IMR-90 (cell line): ENCODE results near the gene ARMC9. TPM values are rescaled to one million over a fixed set of nuclear protein-coding genes. Genes with fewer than 3 reads are reported as not detected.

Experiments used
- ATAC-seq: fragments of 200-7000 bp; cut with Tn5 transposase; 2 replicates; pipeline ENCODE4 v1.9.1; 2020; ENCODE audit warnings: low read depth, mild to moderate bottlenecking, moderate library complexity
- BruUV-seq: library from RNA; stranded (reverse); fragments of 400-500 nt; replicated peaks from 2 replicates; lab custom pipeline; 2021; lab: Mats Ljungman, UMichigan
- CTCF ChIA-PET: fragments of 300-600 bp; formaldehyde crosslinking; extraction: SDS; loops from one replicate; lab custom pipeline; 2021; ENCODE audit warnings: antibody characterized with exemption; lab: Yijun Ruan, JAX
- POLR2A ChIA-PET: fragments of 300-600 bp; sonication (Branson Sonifier 250); formaldehyde crosslinking; loops from one replicate; lab custom pipeline; 2022; ENCODE audit warnings: antibody characterized with exemption; ENCODE audit not compliant: unreplicated experiment; lab: Charles Lee
- DNase-seq: peaks from one replicate; pipeline ENCODE4 v3.0.0; 2013
- H2AFZ ChIP-seq: replicated peaks from 2 replicates; pipeline ENCODE3; 2013; ENCODE audit warnings: low read length, mild to moderate bottlenecking; ENCODE audit not compliant: poor library complexity
- H2AK5ac ChIP-seq: 2 replicates; pipeline ENCODE4 v1.6.1; 2013; ENCODE audit warnings: low read depth, low read length, inconsistent platforms
- H2AK9ac ChIP-seq: replicated peaks from 2 replicates; pipeline ENCODE3; 2013; ENCODE audit warnings: mild to moderate bottlenecking, low read depth, low read length, moderate library complexity; ENCODE audit not compliant: poor library complexity
- H2BK120ac ChIP-seq: 2 replicates; pipeline ENCODE4 v1.6.1; 2013; ENCODE audit warnings: low read depth, low read length, inconsistent platforms
- H2BK15ac ChIP-seq: 3 replicates; pipeline ENCODE4 v1.6.1; 2013; ENCODE audit warnings: low read depth, low read length, inconsistent platforms
- H2BK20ac ChIP-seq: 2 replicates; pipeline ENCODE4 v1.6.1; 2013; ENCODE audit warnings: low read depth, mild to moderate bottlenecking, inconsistent platforms, low read length, moderate library complexity
- H2BK5ac ChIP-seq: 2 replicates; pipeline ENCODE4 v1.6.1; 2013; ENCODE audit warnings: mild to moderate bottlenecking, low read depth, low read length, inconsistent platforms; ENCODE audit not compliant: poor library complexity, severe bottlenecking
- H3K14ac ChIP-seq: replicated peaks from 2 replicates; pipeline ENCODE4 v1.6.1; 2013; ENCODE audit warnings: low read depth, low read length, inconsistent platforms
- H3K18ac ChIP-seq: 2 replicates; pipeline ENCODE4 v1.6.1; 2013; ENCODE audit warnings: low read depth, low read length, control low read depth
- H3K23ac ChIP-seq: 2 replicates; pipeline ENCODE4 v1.6.1; 2013; ENCODE audit warnings: low read depth, low read length, inconsistent platforms
- H3K27ac ChIP-seq: 2 replicates; pipeline ENCODE4 v1.5.1; 2013; ENCODE audit warnings: mild to moderate bottlenecking, control low read depth, low read length; ENCODE audit not compliant: insufficient read depth
- H3K27me3 ChIP-seq: 2 replicates; pipeline ENCODE4 v1.6.1; 2013; ENCODE audit warnings: low read length; ENCODE audit not compliant: control insufficient read depth, insufficient read depth
- H3K36me3 ChIP-seq: 2 replicates; pipeline ENCODE4 v1.6.1; 2013; ENCODE audit warnings: low read length, mixed read lengths; ENCODE audit not compliant: control insufficient read depth, insufficient read depth
- H3K4ac ChIP-seq: 2 replicates; pipeline ENCODE4 v1.6.1; 2013; ENCODE audit warnings: low read depth, low read length, inconsistent platforms
- H3K4me1 ChIP-seq: 2 replicates; pipeline ENCODE4 v1.6.1; 2013; ENCODE audit warnings: low read length, mixed read lengths; ENCODE audit not compliant: control insufficient read depth, insufficient read depth
- H3K4me2 ChIP-seq: 2 replicates; pipeline ENCODE4 v1.6.1; 2013; ENCODE audit warnings: low read depth, mild to moderate bottlenecking, control low read depth, low read length, moderate library complexity
- H3K4me3 ChIP-seq: 2 replicates; pipeline ENCODE4 v1.5.1; 2013; ENCODE audit warnings: low read depth, mild to moderate bottlenecking, control low read depth, low read length, moderate library complexity; ENCODE audit not compliant: insufficient read depth
- H3K56ac ChIP-seq: 2 replicates; pipeline ENCODE4 v1.6.1; 2013; ENCODE audit warnings: low read length, inconsistent platforms; ENCODE audit not compliant: insufficient read depth; ENCODE audit errors: extremely low read depth
- H3K79me1 ChIP-seq, 2 experiments: 2 replicates each; pipeline ENCODE4 v1.6.1; 2013; ENCODE audit warnings: low read length in 2 of 2, inconsistent platforms in 1 of 2, low read depth in 1 of 2
- H3K9ac ChIP-seq: 2 replicates; pipeline ENCODE4 v1.6.1; 2013; ENCODE audit warnings: low read depth, low read length, control low read depth
- H3K9me1 ChIP-seq: 2 replicates; pipeline ENCODE4 v1.6.1; 2013; ENCODE audit warnings: low read length, inconsistent platforms; ENCODE audit not compliant: insufficient read depth
- H3K9me3 ChIP-seq: 2 replicates; pipeline ENCODE4 v1.6.1; 2013; ENCODE audit warnings: low read length; ENCODE audit not compliant: control insufficient read depth, insufficient read depth
- H4K20me1 ChIP-seq: 2 replicates; pipeline ENCODE4 v1.6.1; 2013; ENCODE audit warnings: low read length, inconsistent platforms; ENCODE audit not compliant: insufficient read depth
- H4K5ac ChIP-seq: 2 replicates; pipeline ENCODE4 v1.6.1; 2013; ENCODE audit warnings: mild to moderate bottlenecking, low read depth, low read length, control low read depth
- H4K8ac ChIP-seq, 2 experiments: 2 replicates each; pipeline ENCODE4 v1.6.1; 2013; ENCODE audit warnings: low read depth in 2 of 2, low read length in 2 of 2, control low read depth in 1 of 2, inconsistent platforms in 1 of 2
- H4K91ac ChIP-seq: 2 replicates; pipeline ENCODE4 v1.6.1; 2013; ENCODE audit warnings: low read depth, low read length, inconsistent platforms; ENCODE audit not compliant: insufficient read depth
- CEBPB ChIP-seq: IDR thresholded peaks from 2 replicates; pipeline ENCODE4 v1.6.1; 2012; ENCODE audit warnings: low read depth, low read length, improper control_type of control experiment
- CHD1 ChIP-seq: IDR thresholded peaks from 2 replicates; pipeline ENCODE4 v1.6.1; 2012; ENCODE audit warnings: low read depth, low read length, improper control_type of control experiment
- FOS ChIP-seq: fragments of 150-350 bp; IDR thresholded peaks from 2 replicates; pipeline ENCODE4 v1.6.1; 2016; ENCODE audit warnings: low read depth, low read length
- MAFK ChIP-seq: IDR thresholded peaks from 2 replicates; pipeline ENCODE4 v1.6.1; 2012; ENCODE audit warnings: low read depth, low read length, improper control_type of control experiment
- NFE2L2 ChIP-seq: fragments of 150-350 bp; IDR thresholded peaks from 2 replicates; pipeline ENCODE4 v1.6.1; 2016; ENCODE audit warnings: low read depth, mild to moderate bottlenecking, low read length
- RAD21 ChIP-seq: IDR thresholded peaks from 2 replicates; pipeline ENCODE4 v1.6.1; 2012; ENCODE audit warnings: low read length, improper control_type of control experiment
- SMC3 ChIP-seq: fragments of 150-350 bp; IDR thresholded peaks from 2 replicates; pipeline ENCODE4 v1.6.1; 2016; ENCODE audit warnings: low read depth, mild to moderate bottlenecking, antibody characterized with exemption, low read length, moderate library complexity
- USF2 ChIP-seq: fragments of 150-350 bp; IDR thresholded peaks from 2 replicates; pipeline ENCODE4 v1.6.1; 2017; ENCODE audit warnings: mild to moderate bottlenecking, antibody characterized with exemption, low read length, low read depth
- WGBS, 2 experiments: methylation state at CpG; one replicate each; pipeline versions ENCODE4 v1.1.5 to v1.1.7; 2013; ENCODE audit warnings: missing lambda C conversion rate in 2 of 2; ENCODE audit not compliant: insufficient read length in 1 of 2; ENCODE audit errors: extremely low coverage in 2 of 2; 5-methylcytosine and 5-hydroxymethylcytosine counted together
- dilution Hi-C: fragments of 300-500 bp; cut with HindIII; formaldehyde crosslinking; loops from one replicate; pipeline ENCODE4 v1.14.3; 2018; ENCODE audit warnings: low sequenced_read_pairs; ENCODE audit not compliant: unreplicated experiment
- in situ Hi-C: fragments of 300-500 bp; cut with MboI; formaldehyde crosslinking; loops from 3 replicates; pipeline ENCODE4 v1.14.3; 2019; ENCODE audit warnings: low sequenced_read_pairs, inconsistent platforms, mixed read lengths
- intact Hi-C: fragments of 100-400 bp; cut with micrococcal nuclease; formaldehyde crosslinking; loops from 2 replicates; pipeline ENCODE4 v1.10.0; 2022
- polyA plus RNA-seq, 3 experiments: library from polyadenylated mRNA; depleted of rRNA; stranded (reverse); fragments of >200 nt; gene quantifications; 2 replicates each; pipeline ENCODE4 v1.2.3, GENCODE V29; 2012; ENCODE audit warnings: low replicate concordance in 1 of 3
- total RNA-seq: library from RNA; depleted of rRNA; stranded (reverse); fragments of >200 nt; gene quantifications from 2 replicates; pipeline ENCODE4 v1.2.3, GENCODE V29; 2012

Gene ARMC9
- total and polyA plus RNA-seq, 2 of the 4 experiments (the other 2 are of a cell fraction): 36.0 to 46.6 TPM

- Histone ChIP-seq H3K36me3 (peaks cover 22% of the 10 kb centered on the region), H4K5ac (no peak overlapping the region), H3K79me1 (no peaks in the 10 kb centered on the region), H3K4me1 (0 out of 2 replicates have a peak, but pooled peaks cover 2% of the 10 kb centered on the region), H2AK5ac (no peak overlapping the region), H3K9me3 (no peaks in the 10 kb centered on the region), H3K4ac (no peak overlapping the region), H3K9me1 (no peaks in the 10 kb centered on the region), H3K14ac (no peak overlapping the region), H2BK120ac (no peak overlapping the region), H3K27me3 (no peaks in the 10 kb centered on the region), H4K20me1 (no peaks in the 10 kb centered on the region), H3K27ac (no peak overlapping the region), H4K8ac (no peak overlapping the region), H3K23ac (no peak overlapping the region), H3K9ac (no peak overlapping the region), H2AK9ac (no peak overlapping the region), H2BK15ac (no peak overlapping the region), H2BK20ac (no peak overlapping the region), H3K4me3 (no peak overlapping the region), H3K4me2 (no peak overlapping the region), H2BK5ac (no peak overlapping the region), H3K56ac (no peak overlapping the region), H4K91ac (no peak overlapping the region), H3K18ac (no peak overlapping the region), H2AFZ (no peak overlapping the region)
- ChIA-PET CTCF (interaction anchor here (0.6 to 1.8 kb wide), 8 partner anchors 8 to 119 kb away, joined by 3 to 6 read pairs (median 3); no protein-coding TSS in a partner anchor), POLR2A (no interaction called here)
- intact Hi-C loops (no loop called here), in situ Hi-C loops (loop anchor here (5.0 kb wide), 1 partner anchor 116 kb away; no protein-coding TSS in a partner anchor), dilution Hi-C loops (no loop called here)
- DNase-seq (no peak), ATAC-seq (no peak)
- 99% methylated on average over 13 of the region's 13 CpGs; no CpG with 5 or more reads in 1 of the 2 experiments for WGBS, 2 experiments
- BruUV-seq: no TSS peak
- no peak for TF ChIP-seq SMC3
- no peak for TF ChIP-seq USF2
- TF ChIP-seq FOS: no peak
- no peak for TF ChIP-seq RAD21
- no peak for TF ChIP-seq MAFK
- no peak for TF ChIP-seq NFE2L2
- TF ChIP-seq CHD1: no peak
- no peak for TF ChIP-seq CEBPB
Measured at GRCh38 chr2:231296401-231296974, 98.1 kb downstream of the ARMC9 start.
